ENCODE measurements around the gene ARFGAP1. TPM values are rescaled to one million over a fixed set of nuclear protein-coding genes. Genes with fewer than 3 reads are reported as not detected.

Gene ARFGAP1
- total RNA-seq, 1 donor from 2014 or later, result 66.2 TPM

DNA sequence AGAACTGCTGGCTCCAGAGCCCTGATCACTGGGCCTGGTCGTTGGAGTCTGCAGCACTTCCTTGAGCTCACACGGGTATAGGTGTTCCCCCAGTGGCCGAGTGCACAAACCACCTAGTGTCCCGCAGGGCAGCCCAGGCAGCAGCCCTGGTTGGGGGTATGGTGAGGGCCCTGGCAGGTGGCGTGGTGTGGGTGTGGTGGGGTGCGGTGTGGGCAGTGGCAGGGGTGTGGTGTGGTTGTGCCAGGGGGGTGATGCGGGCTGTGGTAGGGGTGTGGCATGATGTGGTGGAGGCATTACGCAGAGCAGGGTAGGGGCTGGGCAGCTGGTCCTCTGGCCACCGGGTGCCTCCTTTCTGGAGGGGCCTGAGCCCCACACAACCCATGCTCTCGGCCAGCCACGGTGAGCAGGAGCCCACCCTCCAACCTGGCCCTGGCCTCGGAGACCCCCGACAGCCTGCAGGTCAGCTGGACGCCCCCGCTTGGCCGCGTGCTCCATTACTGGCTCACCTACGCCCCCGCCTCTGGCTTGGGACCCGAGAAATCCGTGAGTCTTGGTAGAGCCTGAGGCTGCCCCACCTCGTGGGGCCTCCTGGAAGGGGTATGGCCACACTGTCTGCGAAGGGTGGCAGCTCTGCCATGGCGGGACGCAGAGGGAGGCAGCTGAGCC is 40.9 kb downstream of the ARFGAP1 start:
- Histone ChIP-seq H3K4me3 (no peak overlapping the region), H3K27me3 (ENCODE audit: low read depth) (peaks cover 28% of the 10 kb centered on the region), H3K9me3 (no peaks in the 10 kb centered on the region), H3K27ac (no peak overlapping the region), H3K4me1 (peaks cover 16% of the 10 kb centered on the region), H3K36me3 (no peaks in the 10 kb centered on the region)
- intact Hi-C loops (cut with DNase I), result no loop called here
- TF ChIP-seq, protein P1, sequence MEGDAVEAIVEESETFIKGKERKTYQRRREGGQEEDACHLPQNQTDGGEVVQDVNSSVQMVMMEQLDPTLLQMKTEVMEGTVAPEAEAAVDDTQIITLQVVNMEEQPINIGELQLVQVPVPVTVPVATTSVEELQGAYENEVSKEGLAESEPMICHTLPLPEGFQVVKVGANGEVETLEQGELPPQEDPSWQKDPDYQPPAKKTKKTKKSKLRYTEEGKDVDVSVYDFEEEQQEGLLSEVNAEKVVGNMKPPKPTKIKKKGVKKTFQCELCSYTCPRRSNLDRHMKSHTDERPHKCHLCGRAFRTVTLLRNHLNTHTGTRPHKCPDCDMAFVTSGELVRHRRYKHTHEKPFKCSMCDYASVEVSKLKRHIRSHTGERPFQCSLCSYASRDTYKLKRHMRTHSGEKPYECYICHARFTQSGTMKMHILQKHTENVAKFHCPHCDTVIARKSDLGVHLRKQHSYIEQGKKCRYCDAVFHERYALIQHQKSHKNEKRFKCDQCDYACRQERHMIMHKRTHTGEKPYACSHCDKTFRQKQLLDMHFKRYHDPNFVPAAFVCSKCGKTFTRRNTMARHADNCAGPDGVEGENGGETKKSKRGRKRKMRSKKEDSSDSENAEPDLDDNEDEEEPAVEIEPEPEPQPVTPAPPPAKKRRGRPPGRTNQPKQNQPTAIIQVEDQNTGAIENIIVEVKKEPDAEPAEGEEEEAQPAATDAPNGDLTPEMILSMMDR (IDR thresholded peaks at IDR 0.05), result no peak
- no peak for ATAC-seq
- peak; percentile 41 for DNase-seq

DNA sequence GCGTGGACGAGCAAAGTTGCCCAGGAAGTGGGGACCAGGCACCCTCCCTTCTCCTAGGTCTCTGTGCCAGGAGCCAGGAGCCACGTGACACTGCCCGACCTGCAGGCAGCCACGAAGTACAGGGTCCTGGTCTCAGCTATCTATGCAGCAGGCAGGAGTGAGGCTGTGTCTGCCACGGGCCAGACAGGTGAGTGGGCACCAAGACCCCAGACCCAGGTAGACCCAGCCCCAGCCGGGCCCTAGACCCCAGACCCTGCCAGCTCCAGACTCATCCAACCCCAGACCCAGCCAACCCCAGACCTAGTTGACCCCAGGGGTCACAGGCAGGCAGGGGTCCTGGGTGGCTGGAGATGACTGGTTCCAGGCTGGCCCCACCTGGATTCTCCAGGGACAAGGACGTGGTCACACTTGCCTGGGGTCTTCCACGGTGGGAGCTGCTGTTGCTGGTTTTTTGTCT is 41.4 kb downstream of the ARFGAP1 start:
- Histone ChIP-seq H3K4me3 (no peak overlapping the region), H3K36me3 (no peaks in the 10 kb centered on the region), H3K9me3 (no peaks in the 10 kb centered on the region), H3K4me1 (peaks cover 16% of the 10 kb centered on the region), H3K27me3 (ENCODE audit: low read depth) (peaks cover 27% of the 10 kb centered on the region), H3K27ac (no peak overlapping the region)
- DNase-seq, result peak; percentile 40
- ATAC-seq, result no peak
- intact Hi-C loops (cut with DNase I), result no loop called here
- TF ChIP-seq, protein P1 (IDR thresholded peaks at IDR 0.05), result no peak

DNA sequence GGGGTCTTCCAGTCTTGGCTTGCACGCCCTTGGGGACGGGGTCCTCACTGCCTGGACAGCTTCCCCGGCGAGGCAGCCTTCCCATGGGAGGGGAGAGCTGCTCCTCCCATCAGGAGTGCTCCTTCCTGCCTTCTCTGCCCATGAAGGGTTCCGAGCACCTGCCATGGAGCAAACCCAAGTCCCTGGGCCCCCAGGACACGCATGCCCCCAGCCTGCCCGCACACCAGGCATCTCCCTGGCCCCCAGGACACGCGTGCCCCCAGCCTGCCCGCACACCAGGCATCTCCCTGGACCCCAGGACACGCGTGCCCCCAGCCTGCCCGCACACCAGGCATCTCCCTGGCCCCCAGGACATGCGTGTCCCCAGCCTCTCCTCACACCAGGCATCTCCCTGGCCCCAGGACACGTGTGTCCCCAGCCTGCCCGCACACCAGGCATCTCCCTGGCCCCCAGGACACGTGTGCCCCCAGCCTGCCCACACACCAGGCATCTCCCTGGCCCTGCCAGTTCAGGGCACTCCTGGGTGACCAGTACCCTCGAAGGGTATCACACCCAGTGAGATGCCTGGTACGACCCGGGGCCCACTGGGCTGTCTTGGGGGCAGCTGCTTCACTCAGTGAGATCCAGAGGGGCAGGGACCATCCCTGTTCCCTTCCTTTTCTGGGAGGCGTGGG is 42.1 kb downstream of the ARFGAP1 start:
- no peaks in the 10 kb centered on the region for H3K9me3 ChIP-seq
- DNase-seq, result no peak
- H3K27ac ChIP-seq, result no peak overlapping the region
- no peaks in the 10 kb centered on the region for H3K36me3 ChIP-seq
- peaks cover 26% of the 10 kb centered on the region for H3K27me3 ChIP-seq (ENCODE audit: low read depth)
- ATAC-seq, result no peak
- H3K4me1 ChIP-seq, result peaks cover 13% of the 10 kb centered on the region
- intact Hi-C loops (cut with DNase I), result no loop called here
- TF ChIP-seq, protein P1 (IDR thresholded peaks at IDR 0.05), result no peak
- no peak overlapping the region for H3K4me3 ChIP-seq

DNA sequence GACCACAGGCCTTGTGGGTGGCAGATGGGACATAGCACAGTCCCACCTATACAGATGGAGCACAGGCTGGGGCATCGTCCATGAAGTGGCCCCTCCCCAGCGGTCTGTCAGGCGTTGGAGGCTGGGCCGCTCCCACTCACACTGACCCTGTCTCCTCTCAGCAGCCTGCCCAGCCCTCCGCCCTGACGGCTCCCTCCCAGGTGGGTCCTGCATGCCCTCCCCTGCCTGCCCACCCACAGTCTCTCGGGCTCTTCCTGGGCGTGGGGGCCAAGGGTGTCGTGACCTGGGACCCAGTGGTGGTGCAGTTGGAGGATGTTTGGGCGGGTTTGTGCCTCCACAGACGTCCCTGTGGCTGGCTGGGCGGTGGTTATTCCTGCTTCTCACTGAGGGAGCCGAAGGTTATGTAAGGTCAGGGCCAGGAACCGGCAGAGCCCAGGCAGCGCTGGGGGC is 42.7 kb downstream of the ARFGAP1 start:
- Histone ChIP-seq H3K27ac (no peak overlapping the region), H3K4me3 (no peak overlapping the region), H3K4me1 (peaks cover 12% of the 10 kb centered on the region), H3K9me3 (no peaks in the 10 kb centered on the region), H3K27me3 (ENCODE audit: low read depth) (peaks cover 27% of the 10 kb centered on the region), H3K36me3 (no peaks in the 10 kb centered on the region)
- intact Hi-C loops (cut with DNase I), result no loop called here
- ATAC-seq, result no peak
- TF ChIP-seq, protein P1 (IDR thresholded peaks at IDR 0.05), result no peak
- peak; percentile 30 for DNase-seq

DNA sequence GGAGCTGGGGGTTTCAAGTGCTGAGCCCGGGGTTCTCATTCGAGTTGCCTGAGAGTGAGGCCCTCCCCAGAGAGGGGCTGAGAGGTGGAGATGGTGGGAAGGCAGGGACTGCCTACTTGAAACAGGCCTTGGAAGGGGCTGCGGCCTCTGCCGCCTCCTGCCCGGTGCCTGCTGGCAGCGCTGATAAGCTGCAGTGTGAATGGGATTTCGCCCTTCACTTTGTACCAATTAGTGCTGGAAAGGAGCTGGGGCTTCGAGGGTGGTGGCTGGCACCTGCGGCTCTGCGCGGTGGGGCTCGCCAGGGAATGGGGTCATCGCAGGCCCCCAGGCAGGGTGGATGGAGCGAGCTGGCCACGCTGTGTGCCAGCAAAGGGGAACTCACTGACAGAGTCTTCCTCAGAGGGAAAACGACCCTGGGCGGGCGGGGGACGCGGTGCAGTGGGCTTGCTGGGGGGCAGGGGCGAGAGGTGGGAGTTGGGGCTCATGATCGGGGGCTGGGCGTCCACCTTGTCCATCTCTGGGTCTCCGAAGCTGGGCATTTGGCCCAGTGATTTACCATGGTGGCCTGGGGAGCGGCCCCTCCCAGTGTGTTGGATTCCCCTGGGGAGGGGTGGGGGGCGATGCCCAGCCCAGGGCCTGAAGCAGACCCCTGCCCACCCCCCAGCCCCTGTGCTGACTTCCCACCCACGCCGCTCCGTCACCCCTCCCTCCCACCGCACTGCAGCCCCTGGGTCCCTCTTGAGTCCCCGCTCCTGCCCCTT is 43.3 kb downstream of the ARFGAP1 start:
- no peak overlapping the region for H3K4me3 ChIP-seq
- no peak for ATAC-seq
- TF ChIP-seq, protein P1 (IDR thresholded peaks at IDR 0.05), result no peak
- no peak overlapping the region for H3K27ac ChIP-seq
- no peaks in the 10 kb centered on the region for H3K36me3 ChIP-seq
- no peaks in the 10 kb centered on the region for H3K9me3 ChIP-seq
- H3K27me3 ChIP-seq (ENCODE audit: low read depth), result peaks cover 31% of the 10 kb centered on the region
- peaks cover 12% of the 10 kb centered on the region for H3K4me1 ChIP-seq
- DNase-seq, result peak; percentile 36
- intact Hi-C loops (cut with DNase I), result no loop called here

All from lower lobe of right lung (tissue), 2 donors.